IMR-90 (cell line): Measurements from ENCODE around the gene KATNBL1. TPM values are rescaled to one million over a fixed set of nuclear protein-coding genes. Genes with fewer than 3 reads are reported as not detected.

Experiments
- ATAC-seq: fragments of 200-7000 bp; cut with Tn5 transposase; 2 replicates; pipeline ENCODE4 v1.9.1; 2020; ENCODE audit warnings: low read depth, mild to moderate bottlenecking, moderate library complexity
- BruUV-seq: library from RNA; stranded (reverse); fragments of 400-500 nt; replicated peaks from 2 replicates; lab custom pipeline; 2021; lab: Mats Ljungman, UMichigan
- CTCF ChIA-PET: fragments of 300-600 bp; formaldehyde crosslinking; extraction: SDS; loops from one replicate; lab custom pipeline; 2021; ENCODE audit warnings: antibody characterized with exemption; lab: Yijun Ruan, JAX
- POLR2A ChIA-PET: fragments of 300-600 bp; sonication (Branson Sonifier 250); formaldehyde crosslinking; loops from one replicate; lab custom pipeline; 2022; ENCODE audit warnings: antibody characterized with exemption; ENCODE audit not compliant: unreplicated experiment; lab: Charles Lee
- DNase-seq: peaks from one replicate; pipeline ENCODE4 v3.0.0; 2013
- H2AFZ ChIP-seq: replicated peaks from 2 replicates; pipeline ENCODE3; 2013; ENCODE audit warnings: low read length, mild to moderate bottlenecking; ENCODE audit not compliant: poor library complexity
- H2AK5ac ChIP-seq: 2 replicates; pipeline ENCODE4 v1.6.1; 2013; ENCODE audit warnings: low read depth, low read length, inconsistent platforms
- H2AK9ac ChIP-seq: replicated peaks from 2 replicates; pipeline ENCODE3; 2013; ENCODE audit warnings: mild to moderate bottlenecking, low read depth, low read length, moderate library complexity; ENCODE audit not compliant: poor library complexity
- H2BK120ac ChIP-seq: 2 replicates; pipeline ENCODE4 v1.6.1; 2013; ENCODE audit warnings: low read depth, low read length, inconsistent platforms
- H2BK15ac ChIP-seq: 3 replicates; pipeline ENCODE4 v1.6.1; 2013; ENCODE audit warnings: low read depth, low read length, inconsistent platforms
- H2BK20ac ChIP-seq: 2 replicates; pipeline ENCODE4 v1.6.1; 2013; ENCODE audit warnings: low read depth, mild to moderate bottlenecking, inconsistent platforms, low read length, moderate library complexity
- H2BK5ac ChIP-seq: 2 replicates; pipeline ENCODE4 v1.6.1; 2013; ENCODE audit warnings: mild to moderate bottlenecking, low read depth, low read length, inconsistent platforms; ENCODE audit not compliant: poor library complexity, severe bottlenecking
- H3K14ac ChIP-seq: replicated peaks from 2 replicates; pipeline ENCODE4 v1.6.1; 2013; ENCODE audit warnings: low read depth, low read length, inconsistent platforms
- H3K18ac ChIP-seq: 2 replicates; pipeline ENCODE4 v1.6.1; 2013; ENCODE audit warnings: low read depth, low read length, control low read depth
- H3K23ac ChIP-seq: 2 replicates; pipeline ENCODE4 v1.6.1; 2013; ENCODE audit warnings: low read depth, low read length, inconsistent platforms
- H3K27ac ChIP-seq: 2 replicates; pipeline ENCODE4 v1.5.1; 2013; ENCODE audit warnings: mild to moderate bottlenecking, control low read depth, low read length; ENCODE audit not compliant: insufficient read depth
- H3K27me3 ChIP-seq: 2 replicates; pipeline ENCODE4 v1.6.1; 2013; ENCODE audit warnings: low read length; ENCODE audit not compliant: control insufficient read depth, insufficient read depth
- H3K36me3 ChIP-seq: 2 replicates; pipeline ENCODE4 v1.6.1; 2013; ENCODE audit warnings: low read length, mixed read lengths; ENCODE audit not compliant: control insufficient read depth, insufficient read depth
- H3K4ac ChIP-seq: 2 replicates; pipeline ENCODE4 v1.6.1; 2013; ENCODE audit warnings: low read depth, low read length, inconsistent platforms
- H3K4me1 ChIP-seq: 2 replicates; pipeline ENCODE4 v1.6.1; 2013; ENCODE audit warnings: low read length, mixed read lengths; ENCODE audit not compliant: control insufficient read depth, insufficient read depth
- H3K4me2 ChIP-seq: 2 replicates; pipeline ENCODE4 v1.6.1; 2013; ENCODE audit warnings: low read depth, mild to moderate bottlenecking, control low read depth, low read length, moderate library complexity
- H3K4me3 ChIP-seq: 2 replicates; pipeline ENCODE4 v1.5.1; 2013; ENCODE audit warnings: low read depth, mild to moderate bottlenecking, control low read depth, low read length, moderate library complexity; ENCODE audit not compliant: insufficient read depth
- H3K56ac ChIP-seq: 2 replicates; pipeline ENCODE4 v1.6.1; 2013; ENCODE audit warnings: low read length, inconsistent platforms; ENCODE audit not compliant: insufficient read depth; ENCODE audit errors: extremely low read depth
- H3K79me1 ChIP-seq, 2 experiments: 2 replicates each; pipeline ENCODE4 v1.6.1; 2013; ENCODE audit warnings: low read length in 2 of 2, inconsistent platforms in 1 of 2, low read depth in 1 of 2
- H3K9ac ChIP-seq: 2 replicates; pipeline ENCODE4 v1.6.1; 2013; ENCODE audit warnings: low read depth, low read length, control low read depth
- H3K9me1 ChIP-seq: 2 replicates; pipeline ENCODE4 v1.6.1; 2013; ENCODE audit warnings: low read length, inconsistent platforms; ENCODE audit not compliant: insufficient read depth
- H3K9me3 ChIP-seq: 2 replicates; pipeline ENCODE4 v1.6.1; 2013; ENCODE audit warnings: low read length; ENCODE audit not compliant: control insufficient read depth, insufficient read depth
- H4K20me1 ChIP-seq: 2 replicates; pipeline ENCODE4 v1.6.1; 2013; ENCODE audit warnings: low read length, inconsistent platforms; ENCODE audit not compliant: insufficient read depth
- H4K5ac ChIP-seq: 2 replicates; pipeline ENCODE4 v1.6.1; 2013; ENCODE audit warnings: mild to moderate bottlenecking, low read depth, low read length, control low read depth
- H4K8ac ChIP-seq, 2 experiments: 2 replicates each; pipeline ENCODE4 v1.6.1; 2013; ENCODE audit warnings: low read depth in 2 of 2, low read length in 2 of 2, control low read depth in 1 of 2, inconsistent platforms in 1 of 2
- H4K91ac ChIP-seq: 2 replicates; pipeline ENCODE4 v1.6.1; 2013; ENCODE audit warnings: low read depth, low read length, inconsistent platforms; ENCODE audit not compliant: insufficient read depth
- BHLHE40 ChIP-seq: fragments of 150-350 bp; IDR thresholded peaks from 2 replicates; pipeline ENCODE4 v1.6.1; 2016; ENCODE audit warnings: mild to moderate bottlenecking, low read depth, low read length
- CEBPB ChIP-seq: IDR thresholded peaks from 2 replicates; pipeline ENCODE4 v1.6.1; 2012; ENCODE audit warnings: low read depth, low read length, improper control_type of control experiment
- CHD1 ChIP-seq: IDR thresholded peaks from 2 replicates; pipeline ENCODE4 v1.6.1; 2012; ENCODE audit warnings: low read depth, low read length, improper control_type of control experiment
- CTCF ChIP-seq: conservative IDR thresholded peaks from 2 replicates; pipeline ENCODE4 v1.5.1; 2012; ENCODE audit warnings: mild to moderate bottlenecking, low read depth, low read length, improper control_type of control experiment
- ELK1 ChIP-seq: fragments of 150-350 bp; IDR thresholded peaks from 2 replicates; pipeline ENCODE4 v1.6.1; 2016; ENCODE audit warnings: low read depth, mild to moderate bottlenecking, low read length, moderate library complexity, borderline replicate concordance
- FOS ChIP-seq: fragments of 150-350 bp; IDR thresholded peaks from 2 replicates; pipeline ENCODE4 v1.6.1; 2016; ENCODE audit warnings: low read depth, low read length
- MAFK ChIP-seq: IDR thresholded peaks from 2 replicates; pipeline ENCODE4 v1.6.1; 2012; ENCODE audit warnings: low read depth, low read length, improper control_type of control experiment
- MXI1 ChIP-seq: IDR thresholded peaks from 2 replicates; pipeline ENCODE4 v1.6.1; 2012; ENCODE audit warnings: low read depth, mild to moderate bottlenecking, low read length, moderate library complexity, borderline replicate concordance
- NFE2L2 ChIP-seq: fragments of 150-350 bp; IDR thresholded peaks from 2 replicates; pipeline ENCODE4 v1.6.1; 2016; ENCODE audit warnings: low read depth, mild to moderate bottlenecking, low read length
- RAD21 ChIP-seq: IDR thresholded peaks from 2 replicates; pipeline ENCODE4 v1.6.1; 2012; ENCODE audit warnings: low read length, improper control_type of control experiment
- RCOR1 ChIP-seq: IDR thresholded peaks from 2 replicates; pipeline ENCODE4 v1.6.1; 2012; ENCODE audit warnings: mild to moderate bottlenecking, low read length, improper control_type of control experiment; ENCODE audit not compliant: insufficient replicate concordance
- RFX5 ChIP-seq: IDR thresholded peaks from 2 replicates; pipeline ENCODE4 v1.8.0; 2012; ENCODE audit warnings: low read depth, mild to moderate bottlenecking, low read length, moderate library complexity
- SMC3 ChIP-seq: fragments of 150-350 bp; IDR thresholded peaks from 2 replicates; pipeline ENCODE4 v1.6.1; 2016; ENCODE audit warnings: low read depth, mild to moderate bottlenecking, antibody characterized with exemption, low read length, moderate library complexity
- USF2 ChIP-seq: fragments of 150-350 bp; IDR thresholded peaks from 2 replicates; pipeline ENCODE4 v1.6.1; 2017; ENCODE audit warnings: mild to moderate bottlenecking, antibody characterized with exemption, low read length, low read depth
- WGBS, 2 experiments: methylation state at CpG; one replicate each; pipeline versions ENCODE4 v1.1.5 to v1.1.7; 2013; ENCODE audit warnings: missing lambda C conversion rate in 2 of 2; ENCODE audit not compliant: insufficient read length in 1 of 2; ENCODE audit errors: extremely low coverage in 2 of 2; 5-methylcytosine and 5-hydroxymethylcytosine counted together
- dilution Hi-C: fragments of 300-500 bp; cut with HindIII; formaldehyde crosslinking; loops from one replicate; pipeline ENCODE4 v1.14.3; 2018; ENCODE audit warnings: low sequenced_read_pairs; ENCODE audit not compliant: unreplicated experiment
- in situ Hi-C: fragments of 300-500 bp; cut with MboI; formaldehyde crosslinking; loops from 3 replicates; pipeline ENCODE4 v1.14.3; 2019; ENCODE audit warnings: low sequenced_read_pairs, inconsistent platforms, mixed read lengths
- intact Hi-C: fragments of 100-400 bp; cut with micrococcal nuclease; formaldehyde crosslinking; loops from 2 replicates; pipeline ENCODE4 v1.10.0; 2022
- polyA plus RNA-seq, 3 experiments: library from polyadenylated mRNA; depleted of rRNA; stranded (reverse); fragments of >200 nt; gene quantifications; 2 replicates each; pipeline ENCODE4 v1.2.3, GENCODE V29; 2012; ENCODE audit warnings: low replicate concordance in 1 of 3
- total RNA-seq: library from RNA; depleted of rRNA; stranded (reverse); fragments of >200 nt; gene quantifications from 2 replicates; pipeline ENCODE4 v1.2.3, GENCODE V29; 2012

Gene KATNBL1
- total and polyA plus RNA-seq, 2 of the 4 experiments (the other 2 are of a cell fraction), result 17.1 to 24.0 TPM

GRCh38 chr15:34243226-34243625 is 33.3 kb upstream of the KATNBL1 start:
- H2BK120ac ChIP-seq, result no peak overlapping the region
- no peak overlapping the region for H2BK20ac ChIP-seq
- no peaks in the 10 kb centered on the region for H3K27me3 ChIP-seq
- no peak overlapping the region for H4K91ac ChIP-seq
- H3K56ac ChIP-seq, result no peak overlapping the region
- H3K23ac ChIP-seq, result no peak overlapping the region
- H3K4me3 ChIP-seq, result no peak overlapping the region
- H3K4me1 ChIP-seq, result peaks cover 4% of the 10 kb centered on the region
- POLR2A ChIA-PET, result no interaction called here
- H3K4me2 ChIP-seq, result no peak overlapping the region
- H3K9ac ChIP-seq, result no peak overlapping the region
- H3K4ac ChIP-seq, result no peak overlapping the region
- H3K27ac ChIP-seq, result no peak overlapping the region
- no peak overlapping the region for H2BK5ac ChIP-seq
- H3K18ac ChIP-seq, result no peak overlapping the region
- ATAC-seq (no peak), DNase-seq (peak; percentile 17)
- no peaks in the 10 kb centered on the region for H3K36me3 ChIP-seq
- no TSS peak for BruUV-seq
- no peak overlapping the region for H3K14ac ChIP-seq
- dilution Hi-C loops (no loop called here), intact Hi-C loops (no loop called here), in situ Hi-C loops (loop anchor here (25.0 kb wide), 1 partner anchor 344 kb away; the partner anchor contains the start of gene GOLGA8B)
- H3K79me1 ChIP-seq, result peaks cover under 1 to 6% of the 10 kb centered on the region in 2 experiments; a peak in 1 of 4 replicates
- H2BK15ac ChIP-seq, result no peak overlapping the region
- no peak overlapping the region for H4K5ac ChIP-seq
- no peaks in the 10 kb centered on the region for H3K9me3 ChIP-seq
- WGBS, 2 experiments, result no CpG with 5 or more reads among the region's 3 CpGs
- no peak overlapping the region for H4K8ac ChIP-seq
- no peak overlapping the region for H2AFZ ChIP-seq
- H2AK9ac ChIP-seq, result no peak overlapping the region
- CTCF ChIA-PET, result no interaction called here
- no peak for TF ChIP-seq RFX5
- no peak for TF ChIP-seq CHD1
- TF ChIP-seq USF2, result no peak
- no peak for TF ChIP-seq MXI1
- no peak for TF ChIP-seq BHLHE40
- no peak for TF ChIP-seq FOS
- TF ChIP-seq MAFK, result no peak
- TF ChIP-seq RAD21, result no peak
- no peak for TF ChIP-seq CTCF
- no peak for TF ChIP-seq ELK1
- TF ChIP-seq RCOR1, result no peak
- no peak for TF ChIP-seq SMC3
- TF ChIP-seq CEBPB, result no peak
- TF ChIP-seq NFE2L2, result no peak
- peaks cover 10% of the 10 kb centered on the region for H3K9me1 ChIP-seq
- H4K20me1 ChIP-seq, result no peaks in the 10 kb centered on the region
- H2AK5ac ChIP-seq, result no peak overlapping the region
